ENCODE results near the gene SELENOM. TPM values are rescaled to one million over a fixed set of nuclear protein-coding genes. Genes with fewer than 3 reads are reported as not detected.

SELENOM gene
- total RNA-seq, 2 donors from 2014 or later, result 27.1 to 61.7 TPM

- Histone ChIP-seq H3K27ac (peak overlapping the region; percentile 86), H3K4me3 (peak overlapping the region; percentile 61), H3K36me3 (no peaks in the 10 kb centered on the region), H3K9me3 (no peaks in the 10 kb centered on the region), H3K27me3 (no peaks in the 10 kb centered on the region), H3K9ac (ENCODE audit: low read depth in 2 of 2, low read length in 2 of 2) (peak overlapping the region; percentile 46 to 98), H3K4me1 (peaks cover 25% of the 10 kb centered on the region)
- no peak for DNase-seq
- intact Hi-C loops (cut with DNase I), result loop anchor here (1.0 kb wide), 1 partner anchor 138 kb away; no protein-coding TSS in a partner anchor
- no peak for TF ChIP-seq CTCF (IDR thresholded peaks at IDR 0.05)
Observed at GRCh38 chr22:31085928-31086327, 21.4 kb downstream of the SELENOM start.

- peak overlapping the region; percentile 79 to 98 for H3K9ac ChIP-seq (ENCODE audit: low read depth in 2 of 2, low read length in 2 of 2)
- intact Hi-C loops (cut with DNase I), result loop anchor here (1.0 kb wide), 1 partner anchor 137 kb away; no protein-coding TSS in a partner anchor
- H3K27ac ChIP-seq, result peak overlapping the region; percentile 86
- H3K27me3 ChIP-seq, result no peaks in the 10 kb centered on the region
- H3K4me1 ChIP-seq, result peaks cover 26% of the 10 kb centered on the region
- no peaks in the 10 kb centered on the region for H3K9me3 ChIP-seq
- H3K36me3 ChIP-seq, result no peaks in the 10 kb centered on the region
- DNase-seq, result peak; percentile 38
- no peak for TF ChIP-seq CTCF (IDR thresholded peaks at IDR 0.05)
- H3K4me3 ChIP-seq, result peak overlapping the region; percentile 61
Observed at GRCh38 chr22:31085493-31085824, 21.9 kb downstream of the SELENOM start.

GRCh38 chr22:31084811-31085492 is 22.4 kb downstream of the SELENOM start:
- peak; percentile 92 for TF ChIP-seq CTCF (IDR thresholded peaks at IDR 0.05)
- Histone ChIP-seq H3K36me3 (no peaks in the 10 kb centered on the region), H3K27ac (peak overlapping the region; percentile 86), H3K4me3 (peak overlapping the region; percentile 61), H3K4me1 (peaks cover 28% of the 10 kb centered on the region), H3K27me3 (no peaks in the 10 kb centered on the region), H3K9me3 (no peaks in the 10 kb centered on the region), H3K9ac (ENCODE audit: low read depth in 2 of 2, low read length in 2 of 2) (peak overlapping the region; percentile 79 to 98)
- peak; percentile 89 for DNase-seq
- intact Hi-C loops (cut with DNase I), result loop anchor here (1.0 to 5.0 kb wide), 2 partner anchors 118 to 137 kb away; partner anchors contain the start of genes MORC2 and TUG1

GRCh38 chr22:31083923-31084810 is 23.2 kb downstream of the SELENOM start:
- intact Hi-C loops (cut with DNase I), result loop anchor here (5.0 kb wide), 1 partner anchor 117 kb away; the partner anchor contains the start of genes MORC2 and TUG1
- Histone ChIP-seq H3K4me3 (peak overlapping the region; percentile 61), H3K9me3 (no peaks in the 10 kb centered on the region), H3K4me1 (peaks cover 28% of the 10 kb centered on the region), H3K9ac (ENCODE audit: low read depth in 2 of 2, low read length in 2 of 2) (peak overlapping the region; percentile 79 to 98), H3K36me3 (no peaks in the 10 kb centered on the region), H3K27ac (peak overlapping the region; percentile 86), H3K27me3 (no peaks in the 10 kb centered on the region)
- peak; percentile 46 for DNase-seq
- TF ChIP-seq CTCF (IDR thresholded peaks at IDR 0.05), result no peak

GRCh38 chr22:31083377-31083768 is 24.0 kb downstream of the SELENOM start:
- H3K9me3 ChIP-seq, result no peaks in the 10 kb centered on the region
- TF ChIP-seq CTCF (IDR thresholded peaks at IDR 0.05), result no peak
- peaks cover 28% of the 10 kb centered on the region for H3K4me1 ChIP-seq
- no peaks in the 10 kb centered on the region for H3K36me3 ChIP-seq
- intact Hi-C loops (cut with DNase I), result loop anchor here (5.0 kb wide), 1 partner anchor 116 kb away; the partner anchor contains the start of genes MORC2 and TUG1
- H3K4me3 ChIP-seq, result peak overlapping the region; percentile 61
- peak overlapping the region; percentile 86 for H3K27ac ChIP-seq
- H3K27me3 ChIP-seq, result no peaks in the 10 kb centered on the region
- peak overlapping the region; percentile 53 to 98 for H3K9ac ChIP-seq (ENCODE audit: low read depth in 2 of 2, low read length in 2 of 2)
- peak; percentile 82 for DNase-seq

Measured in colonic mucosa (tissue), 4 donors.